DOHH2 (cell line): ENCODE results near the gene MAGI1.

ENCODE experiments used
- H3F3A ChIP-seq: fragments of 200-600 bp; sonication (generic), shearing (Covaris generic); 2 replicates; pipeline ENCODE4 v1.6.0; 2016; ENCODE audit warnings: antibody characterized with exemption, mild to moderate bottlenecking; ENCODE audit not compliant: control insufficient read depth, insufficient read depth
- H3K27ac ChIP-seq: fragments of 200-600 bp; sonication (generic); 2 replicates; pipeline ENCODE4 v1.5.1; 2014; ENCODE audit warnings: low read depth, mild to moderate bottlenecking, low read length, moderate library complexity
- H3K27me3 ChIP-seq: fragments of 200-600 bp; sonication (generic); 2 replicates; pipeline ENCODE4 v1.6.1; 2014; ENCODE audit warnings: mild to moderate bottlenecking, low read length, mixed read lengths; ENCODE audit not compliant: control insufficient read depth
- H3K36me3 ChIP-seq: fragments of 200-600 bp; sonication (generic); 2 replicates; pipeline ENCODE4 v1.6.1; 2014; ENCODE audit warnings: mild to moderate bottlenecking, low read length, moderate library complexity, mixed read lengths; ENCODE audit not compliant: control insufficient read depth
- H3K4me1 ChIP-seq: fragments of 200-600 bp; sonication (generic); 2 replicates; pipeline ENCODE4 v1.6.1; 2014; ENCODE audit warnings: mild to moderate bottlenecking, low read length, mixed read lengths; ENCODE audit not compliant: control insufficient read depth
- H3K4me2 ChIP-seq: fragments of 200-600 bp; sonication (generic); 2 replicates; pipeline ENCODE4 v1.6.0; 2014; ENCODE audit warnings: mild to moderate bottlenecking, low read length, moderate library complexity
- H3K4me3 ChIP-seq: fragments of 200-600 bp; sonication (generic); 2 replicates; pipeline ENCODE4 v1.5.1; 2014; ENCODE audit warnings: mild to moderate bottlenecking, low read length, mixed read lengths
- H3K79me2 ChIP-seq: fragments of 200-600 bp; sonication (generic); 2 replicates; pipeline ENCODE4 v1.6.1; 2014; ENCODE audit warnings: mild to moderate bottlenecking, low read length, mixed read lengths; ENCODE audit not compliant: control insufficient read depth
- H3K9me2 ChIP-seq: fragments of 200-600 bp; sonication (generic); replicated peaks from 2 replicates; pipeline ENCODE4 v1.6.1; 2014; ENCODE audit warnings: mild to moderate bottlenecking, low read length, mixed read lengths; ENCODE audit not compliant: control insufficient read depth
- H3K9me3 ChIP-seq: fragments of 200-600 bp; sonication (generic); 2 replicates; pipeline ENCODE4 v1.6.1; 2014; ENCODE audit warnings: antibody characterized with exemption, low read length, mixed read lengths; ENCODE audit not compliant: control insufficient read depth, insufficient read depth
- H4K20me1 ChIP-seq: fragments of 200-600 bp; sonication (generic); 2 replicates; pipeline ENCODE4 v1.6.0; 2014; ENCODE audit warnings: low read depth, mild to moderate bottlenecking, antibody characterized with exemption, low read length, moderate library complexity; ENCODE audit not compliant: control insufficient read depth, insufficient read depth
- EZH2phosphoT487 ChIP-seq: fragments of 200-600 bp; sonication (generic); IDR thresholded peaks from 2 replicates; pipeline ENCODE4 v1.6.1; 2017; ENCODE audit warnings: borderline replicate concordance, mild to moderate bottlenecking, antibody characterized with exemption, low read length, moderate library complexity, mixed read lengths
- TF ChIP-seq, protein P1 (sequence below): fragments of 200-600 bp; sonication (generic); IDR thresholded peaks from one replicate; pipeline ENCODE4 v1.5.1; 2014; ENCODE audit warnings: antibody characterized with exemption, mild to moderate bottlenecking, low read depth, low read length; ENCODE audit not compliant: poor library complexity, severe bottlenecking

MAGI1 gene

DNA sequence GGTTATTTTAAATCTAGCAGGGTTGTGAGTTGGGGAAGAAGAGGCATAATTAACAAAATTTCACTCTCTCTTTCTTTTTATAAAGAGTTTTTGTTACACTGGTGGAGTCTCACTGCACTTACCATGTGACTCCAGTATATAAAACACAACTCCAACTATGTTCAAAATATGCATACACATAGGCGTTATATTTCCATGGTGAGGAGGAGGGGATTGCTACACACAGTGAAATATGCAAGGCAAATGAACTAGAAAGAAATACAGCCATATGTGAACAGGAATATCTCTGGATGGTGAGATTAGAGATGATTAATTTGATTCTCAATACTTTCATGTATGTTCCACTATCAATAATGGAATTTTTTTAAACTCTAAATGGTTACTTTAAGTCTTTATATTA is 385.0 kb downstream of the MAGI1 start:
- Histone ChIP-seq H4K20me1 (no peaks in the 10 kb centered on the region), H3K4me3 (no peak overlapping the region), H3K4me2 (no peak overlapping the region), H3K9me2 (no peaks in the 10 kb centered on the region), H3K27ac (no peak overlapping the region), H3K4me1 (no peaks in the 10 kb centered on the region), H3K27me3 (no peaks in the 10 kb centered on the region), H3K79me2 (no peaks in the 10 kb centered on the region), H3K36me3 (no peaks in the 10 kb centered on the region), H3K9me3 (no peaks in the 10 kb centered on the region), H3F3A (no peaks in the 10 kb centered on the region)
- TF ChIP-seq, protein P1, sequence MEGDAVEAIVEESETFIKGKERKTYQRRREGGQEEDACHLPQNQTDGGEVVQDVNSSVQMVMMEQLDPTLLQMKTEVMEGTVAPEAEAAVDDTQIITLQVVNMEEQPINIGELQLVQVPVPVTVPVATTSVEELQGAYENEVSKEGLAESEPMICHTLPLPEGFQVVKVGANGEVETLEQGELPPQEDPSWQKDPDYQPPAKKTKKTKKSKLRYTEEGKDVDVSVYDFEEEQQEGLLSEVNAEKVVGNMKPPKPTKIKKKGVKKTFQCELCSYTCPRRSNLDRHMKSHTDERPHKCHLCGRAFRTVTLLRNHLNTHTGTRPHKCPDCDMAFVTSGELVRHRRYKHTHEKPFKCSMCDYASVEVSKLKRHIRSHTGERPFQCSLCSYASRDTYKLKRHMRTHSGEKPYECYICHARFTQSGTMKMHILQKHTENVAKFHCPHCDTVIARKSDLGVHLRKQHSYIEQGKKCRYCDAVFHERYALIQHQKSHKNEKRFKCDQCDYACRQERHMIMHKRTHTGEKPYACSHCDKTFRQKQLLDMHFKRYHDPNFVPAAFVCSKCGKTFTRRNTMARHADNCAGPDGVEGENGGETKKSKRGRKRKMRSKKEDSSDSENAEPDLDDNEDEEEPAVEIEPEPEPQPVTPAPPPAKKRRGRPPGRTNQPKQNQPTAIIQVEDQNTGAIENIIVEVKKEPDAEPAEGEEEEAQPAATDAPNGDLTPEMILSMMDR, result no peak
- TF ChIP-seq EZH2phosphoT487, result no peak

DNA sequence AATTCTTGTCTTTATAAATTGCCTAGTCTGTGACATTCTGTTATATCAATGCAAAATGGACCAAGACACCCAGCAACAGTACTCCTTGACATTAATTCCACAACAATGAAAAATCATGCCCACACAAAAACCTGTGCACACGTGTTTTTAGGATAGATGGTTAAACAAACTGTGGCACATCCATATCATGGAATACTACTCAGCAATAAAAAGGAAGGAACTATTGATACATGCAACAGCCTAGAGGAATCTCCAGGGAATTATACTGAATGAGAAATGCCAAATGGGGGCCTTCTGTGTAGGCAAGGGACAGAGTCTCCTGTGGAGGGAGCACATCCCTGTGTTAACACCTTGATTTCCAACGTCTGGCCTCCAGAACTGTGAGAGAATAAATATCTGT is 388.5 kb downstream of the MAGI1 start:
- no peak overlapping the region for H3K4me3 ChIP-seq
- no peaks in the 10 kb centered on the region for H4K20me1 ChIP-seq
- no peaks in the 10 kb centered on the region for H3K4me1 ChIP-seq
- H3K27ac ChIP-seq, result no peak overlapping the region
- no peaks in the 10 kb centered on the region for H3K9me2 ChIP-seq
- H3F3A ChIP-seq, result no peaks in the 10 kb centered on the region
- no peaks in the 10 kb centered on the region for H3K36me3 ChIP-seq
- no peaks in the 10 kb centered on the region for H3K79me2 ChIP-seq
- TF ChIP-seq, protein P1, result no peak
- TF ChIP-seq EZH2phosphoT487, result no peak
- no peaks in the 10 kb centered on the region for H3K27me3 ChIP-seq
- H3K4me2 ChIP-seq, result no peak overlapping the region
- H3K9me3 ChIP-seq, result peaks cover 2% of the 10 kb centered on the region; the same call in 1 of the 2 replicates

DNA sequence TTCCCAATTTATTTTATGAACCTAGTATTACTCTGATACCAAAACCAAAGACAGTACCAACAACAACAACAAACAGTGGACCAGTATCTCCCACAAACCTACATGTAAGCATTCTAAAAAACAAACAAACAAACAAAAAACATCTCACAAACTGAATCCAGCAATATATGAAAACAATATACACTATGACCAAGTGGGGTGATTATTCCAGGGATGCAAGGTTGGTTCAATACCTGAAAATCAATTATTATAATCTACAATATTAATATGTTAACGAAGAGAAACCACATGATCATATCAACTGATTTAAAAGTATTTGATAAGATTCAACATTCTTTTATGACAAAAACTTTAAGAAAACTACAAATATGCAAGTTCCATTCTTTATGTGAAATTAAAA is 391.3 kb downstream of the MAGI1 start:
- no peak for TF ChIP-seq EZH2phosphoT487
- TF ChIP-seq, protein P1, result no peak
- Histone ChIP-seq H3K9me2 (no peaks in the 10 kb centered on the region), H3K27me3 (no peaks in the 10 kb centered on the region), H4K20me1 (no peaks in the 10 kb centered on the region), H3K9me3 (peaks cover 2% of the 10 kb centered on the region; the same call in 1 of the 2 replicates), H3F3A (no peaks in the 10 kb centered on the region), H3K27ac (no peak overlapping the region), H3K4me3 (no peak overlapping the region), H3K36me3 (no peaks in the 10 kb centered on the region), H3K4me1 (no peaks in the 10 kb centered on the region), H3K79me2 (no peaks in the 10 kb centered on the region), H3K4me2 (no peak overlapping the region)
